Measurements from ENCODE around the gene CCL5.

DNA sequence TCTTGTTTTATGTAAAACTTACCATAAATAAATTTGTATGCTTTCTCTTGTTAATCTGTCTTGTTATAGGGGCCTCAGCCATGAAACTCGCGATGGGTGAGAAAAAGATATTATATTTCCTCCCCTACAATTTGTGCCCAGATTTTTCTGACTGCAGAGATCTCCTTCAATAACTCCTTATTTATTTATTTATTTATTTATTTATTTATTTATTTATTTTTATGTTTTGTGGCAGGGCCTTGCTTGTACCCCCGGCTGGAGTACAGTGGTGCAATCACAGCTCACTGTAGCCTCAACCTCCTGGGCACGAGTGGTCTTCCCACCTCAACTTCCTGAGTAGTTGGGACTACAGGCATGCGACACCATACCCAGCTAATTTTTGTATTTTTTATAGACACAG lies 23.3 kb upstream of the CCL5 start:
- TF ChIP-seq, protein P1, sequence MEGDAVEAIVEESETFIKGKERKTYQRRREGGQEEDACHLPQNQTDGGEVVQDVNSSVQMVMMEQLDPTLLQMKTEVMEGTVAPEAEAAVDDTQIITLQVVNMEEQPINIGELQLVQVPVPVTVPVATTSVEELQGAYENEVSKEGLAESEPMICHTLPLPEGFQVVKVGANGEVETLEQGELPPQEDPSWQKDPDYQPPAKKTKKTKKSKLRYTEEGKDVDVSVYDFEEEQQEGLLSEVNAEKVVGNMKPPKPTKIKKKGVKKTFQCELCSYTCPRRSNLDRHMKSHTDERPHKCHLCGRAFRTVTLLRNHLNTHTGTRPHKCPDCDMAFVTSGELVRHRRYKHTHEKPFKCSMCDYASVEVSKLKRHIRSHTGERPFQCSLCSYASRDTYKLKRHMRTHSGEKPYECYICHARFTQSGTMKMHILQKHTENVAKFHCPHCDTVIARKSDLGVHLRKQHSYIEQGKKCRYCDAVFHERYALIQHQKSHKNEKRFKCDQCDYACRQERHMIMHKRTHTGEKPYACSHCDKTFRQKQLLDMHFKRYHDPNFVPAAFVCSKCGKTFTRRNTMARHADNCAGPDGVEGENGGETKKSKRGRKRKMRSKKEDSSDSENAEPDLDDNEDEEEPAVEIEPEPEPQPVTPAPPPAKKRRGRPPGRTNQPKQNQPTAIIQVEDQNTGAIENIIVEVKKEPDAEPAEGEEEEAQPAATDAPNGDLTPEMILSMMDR (IDR thresholded peaks at IDR 0.05; ENCODE audit: low read depth, low read length), result no peak
- TF ChIP-seq EZH2phosphoT487 (IDR thresholded peaks at IDR 0.05; ENCODE audit: low read depth), result no peak

Measured in OCI-LY3 (cell line).